Parathyroid adenoma (tissue), 2 donors: ENCODE data around the gene S100A10.

Experiments
- H2AFZ ChIP-seq: fragments of 300-600 bp; sonication (generic); one replicate; pipeline ENCODE4 v1.7.0; 2017; ENCODE audit warnings: antibody characterized with exemption, mild to moderate bottlenecking
- H3K27ac ChIP-seq: fragments of 300-600 bp; sonication (generic); one replicate; pipeline ENCODE4 v1.7.0; 2017
- H3K27me3 ChIP-seq: fragments of 300-600 bp; sonication (generic); one replicate; pipeline ENCODE4 v1.7.0; 2017; ENCODE audit warnings: low read length; ENCODE audit not compliant: control insufficient read depth, insufficient read depth
- H3K36me3 ChIP-seq: fragments of 300-600 bp; sonication (generic); one replicate; pipeline ENCODE4 v1.7.0; 2017; ENCODE audit warnings: low read length; ENCODE audit not compliant: control insufficient read depth, insufficient read depth
- H3K4me1 ChIP-seq: fragments of 300-600 bp; sonication (generic); one replicate; pipeline ENCODE4 v1.7.0; 2017; ENCODE audit warnings: control low read depth
- H3K4me2 ChIP-seq: fragments of 300-600 bp; sonication (generic); one replicate; pipeline ENCODE4 v1.7.0; 2017; ENCODE audit warnings: low read length
- H3K4me3 ChIP-seq: fragments of 300-600 bp; sonication (generic); one replicate; pipeline ENCODE4 v1.7.0; 2017; ENCODE audit warnings: low read depth, low read length
- H3K79me2 ChIP-seq: fragments of 300-600 bp; sonication (generic); one replicate; pipeline ENCODE4 v1.7.0; 2017; ENCODE audit warnings: control low read depth
- H3K9ac ChIP-seq: fragments of 300-600 bp; sonication (generic); one replicate; pipeline ENCODE4 v1.7.0; 2017; ENCODE audit warnings: mild to moderate bottlenecking
- H3K9me3 ChIP-seq: fragments of 300-600 bp; sonication (generic); one replicate; pipeline ENCODE4 v1.7.0; 2017; ENCODE audit warnings: low read length; ENCODE audit not compliant: control insufficient read depth
- TF ChIP-seq, protein P1 (sequence below): fragments of 300-600 bp; sonication (generic); IDR thresholded peaks from one replicate; pipeline ENCODE4 v1.7.0; 2017; ENCODE audit warnings: antibody characterized with exemption, mild to moderate bottlenecking
- donor health status: primary hyperparathyroidism.

S100A10 gene

DNA sequence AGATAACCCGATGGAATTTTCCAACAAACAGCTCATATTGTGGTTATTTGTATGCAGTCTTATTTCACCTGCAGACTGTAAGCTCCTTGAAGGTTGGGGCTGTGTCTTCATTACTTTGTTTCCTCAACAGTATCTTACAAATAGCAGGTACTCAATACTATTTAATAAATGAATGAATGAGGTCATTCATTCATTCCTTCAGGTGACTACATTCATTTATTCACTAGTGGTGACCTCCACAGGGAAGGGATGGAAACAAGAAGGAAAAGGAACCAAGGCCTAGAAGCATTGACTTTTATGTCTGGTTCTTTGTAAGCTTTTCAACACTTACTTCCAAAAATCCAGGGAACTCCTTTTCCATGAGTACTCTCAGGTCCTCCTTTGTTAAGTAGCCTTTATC is 7.9 kb downstream of the S100A10 start:
- H3K4me1 ChIP-seq: peaks cover 7% of the 10 kb centered on the region
- no peak overlapping the region for H3K4me2 ChIP-seq
- no peaks in the 10 kb centered on the region for H3K27me3 ChIP-seq
- H2AFZ ChIP-seq: no peak overlapping the region
- H3K9ac ChIP-seq: no peak overlapping the region
- H3K27ac ChIP-seq: no peak overlapping the region
- no peaks in the 10 kb centered on the region for H3K36me3 ChIP-seq
- H3K9me3 ChIP-seq: no peaks in the 10 kb centered on the region
- no peaks in the 10 kb centered on the region for H3K79me2 ChIP-seq
- TF ChIP-seq, protein P1, sequence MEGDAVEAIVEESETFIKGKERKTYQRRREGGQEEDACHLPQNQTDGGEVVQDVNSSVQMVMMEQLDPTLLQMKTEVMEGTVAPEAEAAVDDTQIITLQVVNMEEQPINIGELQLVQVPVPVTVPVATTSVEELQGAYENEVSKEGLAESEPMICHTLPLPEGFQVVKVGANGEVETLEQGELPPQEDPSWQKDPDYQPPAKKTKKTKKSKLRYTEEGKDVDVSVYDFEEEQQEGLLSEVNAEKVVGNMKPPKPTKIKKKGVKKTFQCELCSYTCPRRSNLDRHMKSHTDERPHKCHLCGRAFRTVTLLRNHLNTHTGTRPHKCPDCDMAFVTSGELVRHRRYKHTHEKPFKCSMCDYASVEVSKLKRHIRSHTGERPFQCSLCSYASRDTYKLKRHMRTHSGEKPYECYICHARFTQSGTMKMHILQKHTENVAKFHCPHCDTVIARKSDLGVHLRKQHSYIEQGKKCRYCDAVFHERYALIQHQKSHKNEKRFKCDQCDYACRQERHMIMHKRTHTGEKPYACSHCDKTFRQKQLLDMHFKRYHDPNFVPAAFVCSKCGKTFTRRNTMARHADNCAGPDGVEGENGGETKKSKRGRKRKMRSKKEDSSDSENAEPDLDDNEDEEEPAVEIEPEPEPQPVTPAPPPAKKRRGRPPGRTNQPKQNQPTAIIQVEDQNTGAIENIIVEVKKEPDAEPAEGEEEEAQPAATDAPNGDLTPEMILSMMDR: no peak
- H3K4me3 ChIP-seq: no peak overlapping the region

DNA sequence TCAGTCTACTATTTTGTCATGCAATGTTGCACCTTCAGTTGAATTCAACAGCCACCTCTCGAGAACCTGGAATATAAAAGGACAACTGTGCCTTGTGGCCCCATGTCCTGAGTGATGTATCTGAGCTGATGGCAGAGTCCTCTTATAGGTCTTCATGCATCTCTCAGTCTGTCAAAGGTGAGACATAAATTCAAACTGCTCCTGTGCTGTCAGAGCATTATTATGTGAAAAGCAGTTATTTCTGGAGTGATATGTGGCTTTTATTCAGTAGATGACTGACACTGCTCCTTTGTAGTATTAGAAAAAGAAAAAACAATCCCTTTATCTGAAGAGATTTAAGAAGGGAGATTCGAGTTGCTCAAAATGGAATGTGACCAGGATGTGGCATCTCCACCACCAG is 8.4 kb downstream of the S100A10 start:
- no peaks in the 10 kb centered on the region for H3K27me3 ChIP-seq
- H3K4me3 ChIP-seq: no peak overlapping the region
- H3K27ac ChIP-seq: no peak overlapping the region
- no peak overlapping the region for H3K9ac ChIP-seq
- peaks cover 4% of the 10 kb centered on the region for H3K4me1 ChIP-seq
- H2AFZ ChIP-seq: no peak overlapping the region
- H3K4me2 ChIP-seq: no peak overlapping the region
- TF ChIP-seq, protein P1: no peak
- H3K36me3 ChIP-seq: no peaks in the 10 kb centered on the region
- H3K79me2 ChIP-seq: no peaks in the 10 kb centered on the region
- no peaks in the 10 kb centered on the region for H3K9me3 ChIP-seq

DNA sequence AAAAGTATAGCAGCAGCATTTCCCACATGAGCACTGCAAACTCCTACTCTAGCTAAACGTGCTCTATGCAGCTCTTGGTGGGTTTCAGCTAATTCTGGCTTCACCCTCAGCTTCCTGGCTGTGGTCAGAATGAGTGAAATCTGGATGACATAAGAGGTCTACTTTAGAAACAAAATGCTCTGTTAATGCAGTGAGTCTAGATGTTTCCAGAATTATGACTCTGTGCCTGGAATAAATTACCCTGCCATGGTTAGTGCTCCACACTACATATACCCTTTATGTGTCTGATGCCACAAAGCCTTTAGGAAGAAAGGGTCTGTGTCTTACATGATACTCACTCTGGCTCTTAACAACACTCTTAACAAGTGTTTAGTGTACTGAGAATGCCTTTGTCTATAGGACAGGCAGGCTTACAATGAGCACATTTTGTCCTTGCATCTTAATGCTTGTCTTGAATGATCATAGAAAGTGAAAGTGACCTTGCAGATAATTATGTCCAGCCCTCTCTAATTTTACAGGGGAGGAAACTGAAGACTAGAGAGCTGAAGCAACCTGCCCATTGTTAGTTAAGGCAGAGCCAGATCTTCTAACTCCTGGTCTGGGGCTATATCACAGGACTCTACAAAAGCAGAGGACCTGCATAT is 9.2 kb downstream of the S100A10 start:
- no peaks in the 10 kb centered on the region for H3K36me3 ChIP-seq
- TF ChIP-seq, protein P1: no peak
- H3K27me3 ChIP-seq: no peaks in the 10 kb centered on the region
- no peaks in the 10 kb centered on the region for H3K79me2 ChIP-seq
- no peaks in the 10 kb centered on the region for H3K4me1 ChIP-seq
- no peaks in the 10 kb centered on the region for H3K9me3 ChIP-seq
- H3K9ac ChIP-seq: no peak overlapping the region
- no peak overlapping the region for H3K4me2 ChIP-seq
- no peak overlapping the region for H3K4me3 ChIP-seq
- H2AFZ ChIP-seq: no peak overlapping the region
- H3K27ac ChIP-seq: no peak overlapping the region

DNA sequence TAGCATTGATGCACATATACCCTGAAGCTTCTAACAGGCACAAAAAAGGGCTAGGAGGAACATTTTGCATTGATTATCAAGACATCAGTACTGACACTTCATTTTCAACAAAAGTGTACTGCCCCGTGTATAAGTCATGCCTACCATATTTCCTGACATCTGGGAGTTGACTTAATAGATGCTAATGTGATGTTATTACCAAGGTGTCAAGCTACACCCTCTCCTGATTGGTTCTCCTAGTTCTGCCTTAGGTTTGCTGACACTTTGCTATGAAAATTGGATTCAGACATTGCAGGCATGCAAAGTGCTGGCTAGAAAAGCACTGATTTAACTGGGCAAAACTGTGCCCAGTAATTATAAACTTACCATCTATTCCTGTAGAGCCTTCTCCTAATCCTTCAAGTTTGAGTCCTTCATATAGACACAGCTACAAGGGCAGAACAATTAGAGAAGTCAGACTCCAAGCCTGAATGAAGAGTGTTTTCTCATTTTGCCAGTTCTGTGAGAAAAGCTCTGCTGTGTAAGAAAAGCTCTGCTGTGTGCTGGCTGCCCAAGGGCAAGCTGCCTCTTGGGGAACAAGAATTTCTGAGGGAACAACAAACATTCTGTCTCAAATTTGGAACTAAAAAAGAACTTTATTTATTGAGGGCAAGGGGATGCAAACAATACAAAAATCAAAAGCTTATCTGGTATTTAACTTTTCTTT is 11.2 kb downstream of the S100A10 start:
- Histone ChIP-seq H3K27me3 (no peaks in the 10 kb centered on the region), H3K36me3 (no peaks in the 10 kb centered on the region), H3K79me2 (no peaks in the 10 kb centered on the region), H3K9ac (no peak overlapping the region), H3K4me1 (no peaks in the 10 kb centered on the region), H3K4me3 (no peak overlapping the region), H3K4me2 (no peak overlapping the region), H2AFZ (no peak overlapping the region), H3K27ac (no peak overlapping the region), H3K9me3 (no peaks in the 10 kb centered on the region)
- TF ChIP-seq, protein P1: no peak

DNA sequence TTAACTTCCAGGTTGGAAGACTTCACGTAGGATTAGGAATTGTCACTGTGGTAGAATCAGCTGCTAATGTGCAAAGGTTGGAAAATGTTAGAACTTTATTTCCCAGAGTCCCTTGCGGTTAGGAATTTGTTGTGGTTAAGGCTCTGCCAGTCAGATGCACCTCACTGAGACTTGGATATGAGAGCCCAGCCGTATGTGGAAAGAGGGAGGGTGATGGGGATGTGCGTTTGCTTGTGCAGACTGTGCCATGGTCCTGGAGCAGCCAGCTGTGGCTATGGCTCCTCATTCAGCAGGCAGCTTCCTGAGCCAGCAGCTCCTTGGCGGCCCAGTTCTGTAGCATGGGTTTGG is 12.5 kb downstream of the S100A10 start:
- no peak overlapping the region for H3K4me3 ChIP-seq
- H3K36me3 ChIP-seq: no peaks in the 10 kb centered on the region
- no peaks in the 10 kb centered on the region for H3K4me1 ChIP-seq
- no peaks in the 10 kb centered on the region for H3K9me3 ChIP-seq
- H3K4me2 ChIP-seq: no peak overlapping the region
- H2AFZ ChIP-seq: no peak overlapping the region
- H3K27me3 ChIP-seq: no peaks in the 10 kb centered on the region
- no peak overlapping the region for H3K9ac ChIP-seq
- H3K27ac ChIP-seq: no peak overlapping the region
- TF ChIP-seq, protein P1: no peak
- H3K79me2 ChIP-seq: no peaks in the 10 kb centered on the region
